ENCODE measurements around the gene TIGD3.
"Not testable (repeated sequence)": the region's sequence is repeated elsewhere in the genome, so short reads cannot be mapped to it uniquely, and the experiment has no call there.

TIGD3 gene

DNA sequence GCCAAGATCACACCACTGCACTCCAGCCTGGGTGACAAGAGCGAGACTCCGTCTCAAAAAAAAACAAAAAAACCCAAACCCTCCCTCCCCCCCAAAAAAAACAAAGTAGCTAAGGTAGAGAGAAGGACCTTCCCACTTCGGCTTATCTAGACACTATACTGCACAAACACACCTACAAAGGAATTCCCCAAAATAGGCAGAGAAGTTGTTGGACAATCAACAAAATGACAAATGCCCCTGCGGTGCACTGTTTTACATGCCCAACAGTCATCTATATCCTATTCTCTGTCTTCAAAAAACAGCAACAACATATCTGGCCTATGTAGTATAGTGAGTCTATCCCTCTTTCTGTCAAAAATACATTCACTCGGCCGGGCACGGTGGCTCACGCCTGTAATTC lies 27.5 kb upstream of the TIGD3 start:
- no peak for DNase-seq

DNA sequence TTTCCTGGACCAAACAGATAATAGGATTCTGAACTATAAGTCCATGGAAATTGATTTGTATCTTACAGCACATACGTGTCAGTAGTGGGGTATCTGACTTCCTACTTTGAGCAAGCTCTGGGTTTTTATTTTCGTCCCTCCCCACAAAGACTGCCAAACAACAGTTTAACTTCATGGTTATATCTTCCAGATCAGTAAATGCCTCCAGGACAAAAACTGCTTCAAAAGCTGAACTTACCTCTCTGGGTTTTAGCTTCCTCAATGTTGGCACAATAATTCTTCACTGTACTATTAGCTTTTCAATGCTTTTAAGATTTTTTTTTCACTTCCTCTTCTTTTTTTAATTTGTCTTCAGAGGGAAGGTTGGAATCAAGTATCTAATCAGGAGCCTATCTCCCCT lies 25.1 kb upstream of the TIGD3 start:
- DNase-seq, result peak in 2 of 4 experiments; percentile 41 to 49

DNA sequence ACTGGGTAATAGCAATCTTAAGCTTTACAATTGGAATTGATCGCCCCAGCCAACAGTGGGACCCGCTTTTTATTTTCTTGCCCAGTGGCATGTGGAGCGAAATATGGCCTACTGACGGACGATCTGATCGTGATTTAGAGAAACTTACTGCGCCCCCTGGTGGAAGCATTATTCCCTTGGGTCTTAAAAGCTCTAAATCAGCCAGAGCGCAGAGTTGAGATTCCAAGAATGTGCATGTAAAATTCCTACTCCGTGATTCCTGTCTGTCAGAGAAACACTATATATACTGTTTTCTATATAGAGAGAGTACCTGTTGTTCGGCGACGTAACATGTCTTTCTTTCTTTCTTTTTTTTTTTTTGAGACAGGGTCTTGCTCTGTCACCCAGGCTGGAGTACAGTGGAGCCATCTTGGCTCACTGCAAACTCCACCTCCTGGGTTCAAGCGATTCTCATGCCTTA lies 24.6 kb upstream of the TIGD3 start:
- DNase-seq, result peak; percentile 94 to 98 (median 96)

DNA sequence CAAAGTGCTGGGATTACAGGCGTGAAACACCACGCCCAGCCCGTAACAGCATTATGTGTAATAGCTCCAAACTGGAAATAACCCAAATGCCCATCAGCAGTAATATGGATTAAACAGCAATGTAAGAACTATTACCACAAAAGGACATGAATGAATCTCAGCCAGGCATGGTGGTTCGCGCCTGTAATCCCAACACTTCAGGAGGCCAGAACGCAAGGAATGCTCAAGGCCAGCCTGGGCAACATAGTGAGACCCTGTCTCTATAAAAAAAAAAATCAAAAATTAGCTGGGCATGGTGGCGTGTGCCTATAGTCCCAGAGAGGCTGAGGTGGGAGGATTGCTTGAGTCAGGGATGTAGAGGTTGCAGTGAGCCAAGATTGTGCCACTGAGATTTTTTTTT lies 24.0 kb upstream of the TIGD3 start:
- DNase-seq, result no peak

DNA sequence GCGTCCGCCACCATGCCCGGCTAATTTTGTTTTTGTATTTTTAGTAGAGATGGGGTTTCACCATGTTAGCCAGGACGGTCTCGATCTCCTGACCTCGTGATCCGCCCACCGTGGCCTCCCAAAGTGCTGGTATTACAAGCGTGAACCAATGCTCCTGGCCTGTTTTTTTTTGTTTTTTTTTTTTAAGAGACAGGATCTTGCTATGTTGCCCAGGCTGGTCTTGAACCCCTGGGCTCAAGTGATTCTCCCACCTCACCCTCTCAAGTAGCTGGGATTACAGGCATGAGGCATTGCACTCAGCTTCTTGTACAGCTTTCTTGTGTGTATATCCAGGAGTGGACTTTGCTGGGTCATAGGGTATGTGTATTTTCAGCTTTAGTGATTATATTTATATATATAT lies 22.0 kb upstream of the TIGD3 start:
- not testable (repeated sequence) for DNase-seq

DNA sequence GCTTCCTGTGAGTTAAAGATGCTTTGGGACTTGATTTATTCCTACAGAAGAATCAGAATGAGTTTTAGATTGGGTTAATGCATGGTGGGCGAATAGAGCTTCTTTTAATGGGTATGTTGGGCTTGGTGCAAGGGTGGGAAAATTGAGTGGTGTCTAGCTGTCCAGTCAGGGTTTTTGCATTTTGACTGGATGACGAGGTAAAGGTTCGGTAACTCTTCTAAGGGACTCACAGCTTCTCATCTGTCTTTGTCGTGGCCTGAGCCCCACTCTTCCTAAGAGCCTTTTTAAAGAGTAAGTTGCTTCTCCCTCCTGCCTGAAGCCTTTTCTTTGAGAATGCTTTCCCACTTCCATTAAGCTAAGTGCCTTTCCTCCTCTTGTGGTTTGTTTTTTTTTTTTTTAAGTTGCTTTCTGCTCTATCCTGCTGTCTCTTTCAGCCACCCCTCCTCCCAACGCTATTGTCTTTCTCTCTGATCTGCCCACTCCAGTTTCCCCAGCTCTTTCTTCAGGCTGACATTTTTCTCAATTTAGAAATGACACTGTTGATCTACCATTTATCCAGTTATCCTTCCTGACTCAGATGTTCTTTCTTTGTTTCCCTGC lies 19.8 kb upstream of the TIGD3 start:
- DNase-seq, result no peak

DNA sequence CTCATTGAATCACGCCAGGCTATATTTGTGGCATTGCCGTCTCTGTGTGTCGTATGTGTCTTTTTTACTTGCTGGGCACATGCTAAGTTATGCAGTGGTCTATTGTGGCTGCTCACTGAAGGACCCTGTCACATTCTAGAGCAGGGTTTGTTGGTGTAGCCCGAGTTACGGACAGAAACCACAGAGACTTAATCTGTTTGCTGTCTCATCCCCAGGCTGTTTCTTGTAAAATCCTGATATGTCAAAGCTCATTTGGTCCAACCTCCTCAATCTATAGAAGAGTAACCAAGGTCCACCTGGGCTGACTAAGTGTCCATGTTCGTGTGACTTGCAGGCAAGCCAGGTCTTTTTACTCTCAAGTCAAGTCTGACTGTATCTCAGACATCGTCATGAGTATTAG lies 15.9 kb upstream of the TIGD3 start:
- DNase-seq, result no peak

DNA sequence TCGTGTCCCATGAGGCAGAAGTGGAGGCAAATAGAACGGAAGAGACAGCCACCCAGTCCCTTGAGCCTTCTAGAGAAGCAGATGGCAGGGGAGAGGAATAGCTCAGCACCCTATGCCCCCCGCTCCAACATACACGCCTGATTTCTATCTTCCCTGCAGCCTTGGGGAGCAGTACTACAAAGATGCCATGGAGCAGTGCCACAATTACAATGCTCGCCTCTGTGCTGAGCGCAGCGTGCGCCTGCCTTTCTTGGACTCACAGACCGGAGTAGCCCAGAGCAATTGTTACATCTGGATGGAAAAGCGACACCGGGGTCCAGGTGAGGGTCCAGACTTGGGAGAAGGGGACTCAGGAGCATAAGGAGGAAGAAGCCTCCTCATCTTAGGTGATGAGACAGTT lies 14.3 kb upstream of the TIGD3 start:
- no peak for DNase-seq

DNA sequence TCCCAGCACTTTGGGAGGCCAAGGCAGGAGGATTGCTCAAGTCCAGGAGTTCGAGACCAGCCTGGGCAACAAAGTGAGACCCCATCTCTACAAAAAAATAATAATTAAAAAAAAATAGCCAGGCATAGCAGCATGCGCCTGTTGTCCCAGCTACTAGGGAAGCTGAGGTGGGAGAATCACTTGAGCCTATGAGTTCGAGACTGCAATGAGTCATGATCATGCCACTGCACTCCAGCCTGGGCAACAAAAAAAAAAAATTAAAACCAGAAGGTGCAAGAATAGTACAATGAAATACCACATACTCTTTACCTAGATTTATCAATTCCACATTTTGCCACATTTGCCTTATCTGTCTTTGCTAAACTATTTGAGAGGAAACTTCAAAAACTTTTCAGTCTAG lies 12.7 kb upstream of the TIGD3 start:
- peak; percentile 35 to 71 (median 70) for DNase-seq

DNA sequence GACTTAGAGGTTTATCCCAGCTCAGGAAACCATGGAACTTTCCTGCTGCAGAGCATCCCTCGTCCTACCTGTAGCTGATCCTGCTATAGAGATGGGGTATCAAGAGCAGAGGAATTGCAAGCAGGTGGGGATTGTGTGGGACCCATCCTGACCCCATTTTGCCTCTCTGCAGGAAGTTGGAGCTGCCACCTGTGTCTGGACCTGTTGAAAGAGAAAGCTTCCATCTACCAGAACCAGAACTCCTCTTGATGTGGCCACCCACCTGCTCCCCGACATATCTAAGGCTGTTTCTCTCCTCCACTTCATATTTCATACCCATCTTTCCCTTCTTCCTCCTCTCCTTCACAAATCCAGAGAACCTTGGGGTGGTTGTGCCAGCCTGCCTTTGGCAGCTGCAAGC lies 3.0 kb upstream of the TIGD3 start:
- DNase-seq, result no peak

DNA sequence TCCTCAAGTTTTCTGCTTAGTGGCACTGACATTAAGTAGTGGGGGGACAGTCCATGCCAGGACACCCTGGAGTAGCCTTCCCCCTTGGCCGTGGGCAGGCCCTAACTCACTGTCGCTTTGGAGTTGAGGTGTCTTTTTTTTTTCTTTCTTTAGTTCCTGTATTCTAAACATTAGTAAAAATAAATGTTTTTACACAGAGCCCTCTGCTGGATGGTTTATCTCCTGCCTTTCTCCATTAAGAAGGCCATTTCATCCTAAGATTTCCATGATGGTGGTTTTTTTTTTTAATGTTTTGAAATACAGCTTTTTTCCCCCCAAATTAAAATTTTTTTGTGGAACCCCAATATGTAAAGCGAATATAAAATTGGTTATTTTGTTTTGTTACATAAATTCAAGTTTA lies 1.8 kb upstream of the TIGD3 start:
- DNase-seq, result peak; percentile 37 to 63 (median 48)

DNA sequence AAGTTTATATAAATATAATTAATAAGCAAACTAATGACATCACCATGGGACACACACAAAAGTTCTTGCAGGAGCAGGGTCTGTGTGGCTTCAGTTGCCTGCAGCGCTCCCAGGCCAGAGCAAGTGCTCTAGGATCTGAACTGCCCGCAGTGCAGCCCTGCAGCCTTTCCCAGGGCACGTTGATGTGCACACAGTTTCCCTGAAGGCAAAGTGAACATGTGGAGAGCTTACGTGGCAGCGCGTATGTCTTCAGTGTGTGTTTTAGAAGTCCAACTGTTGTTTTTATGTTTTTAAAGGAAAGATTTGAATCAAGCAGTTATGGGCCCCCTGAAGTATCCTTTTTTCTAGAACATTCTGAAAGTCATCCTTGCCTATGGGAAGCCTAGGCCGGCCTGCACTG lies 1.2 kb upstream of the TIGD3 start:
- no peak for DNase-seq

DNA sequence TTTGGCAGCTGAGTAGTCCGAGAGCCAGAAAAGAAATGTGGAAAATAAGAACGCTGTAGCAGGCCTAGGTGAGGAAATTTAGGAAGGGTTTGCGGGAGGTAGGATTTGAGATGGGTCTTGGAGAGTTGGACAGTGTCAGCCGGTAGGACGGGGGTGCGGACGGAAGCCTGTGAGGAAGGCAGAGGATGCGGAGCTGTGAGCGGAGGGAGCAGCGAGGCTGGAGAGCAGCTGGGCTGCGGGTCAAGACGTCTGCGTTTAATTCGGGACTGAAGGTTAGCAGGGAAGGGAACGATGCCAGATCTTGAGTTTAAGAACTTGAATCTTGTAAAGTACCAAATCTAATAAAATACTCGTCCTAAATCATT lies 669 bp upstream of the TIGD3 start:
- DNase-seq, result no peak

DNA sequence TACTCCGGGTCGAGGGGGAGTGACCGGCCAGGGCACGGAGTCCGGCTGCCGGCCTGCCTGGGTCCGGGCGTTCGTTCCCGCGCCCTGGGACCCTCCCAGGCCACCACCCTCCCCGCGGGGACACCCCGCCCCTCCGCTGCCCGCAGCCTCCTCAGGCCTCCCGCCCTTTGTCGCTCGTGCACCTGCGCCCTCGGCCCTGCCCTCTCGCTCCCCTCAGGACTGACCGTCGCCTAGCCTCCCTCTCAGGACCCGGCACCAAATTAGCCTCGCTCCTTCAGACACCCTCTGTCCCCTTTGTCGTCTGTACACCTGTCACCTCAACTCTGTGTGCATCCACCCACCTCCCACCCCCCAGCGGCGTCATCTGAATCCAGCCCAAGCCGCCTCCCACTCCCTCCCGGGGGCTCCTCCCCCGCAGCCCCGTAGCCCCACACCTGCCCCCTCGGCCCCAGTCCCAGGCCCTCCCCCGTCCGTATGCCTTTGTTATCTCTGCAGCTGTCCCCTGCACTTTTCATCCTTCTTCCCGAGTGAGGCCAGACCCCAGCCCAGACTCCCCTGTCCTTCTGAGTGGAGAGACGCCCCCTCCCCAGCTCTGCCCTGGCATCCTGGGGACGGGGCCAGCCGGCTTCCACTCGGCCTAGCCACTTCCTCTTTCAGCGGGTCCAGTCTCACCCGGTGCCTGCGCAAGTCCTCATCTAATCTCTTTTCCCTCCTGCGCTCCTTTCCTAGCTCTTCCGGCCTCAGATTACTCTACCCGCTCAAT lies 643 bp downstream of the TIGD3 start:
- DNase-seq, result peak; percentile 26 to 68 (median 56)

DNA sequence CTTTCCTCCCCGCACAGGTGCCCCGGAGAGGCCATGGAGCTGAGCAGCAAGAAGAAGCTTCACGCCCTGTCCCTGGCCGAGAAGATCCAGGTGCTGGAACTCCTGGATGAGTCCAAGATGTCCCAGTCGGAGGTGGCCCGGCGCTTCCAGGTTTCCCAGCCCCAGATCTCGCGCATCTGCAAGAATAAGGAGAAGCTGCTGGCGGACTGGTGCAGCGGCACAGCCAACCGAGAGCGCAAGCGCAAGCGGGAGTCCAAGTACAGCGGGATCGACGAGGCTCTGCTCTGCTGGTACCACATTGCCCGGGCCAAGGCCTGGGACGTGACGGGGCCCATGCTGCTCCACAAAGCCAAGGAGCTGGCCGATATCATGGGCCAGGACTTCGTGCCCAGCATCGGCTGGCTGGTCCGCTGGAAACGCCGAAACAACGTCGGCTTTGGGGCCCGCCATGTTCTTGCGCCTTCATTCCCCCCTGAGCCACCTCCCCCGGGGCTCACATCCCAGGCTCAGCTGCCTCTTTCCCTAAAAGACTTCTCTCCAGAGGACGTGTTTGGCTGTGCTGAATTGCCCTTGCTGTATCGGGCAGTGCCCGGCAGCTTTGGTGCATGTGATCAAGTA lies 1.3 kb downstream of the TIGD3 start:
- DNase-seq, result peak in 1 of 4 experiments; percentile 12

DNA sequence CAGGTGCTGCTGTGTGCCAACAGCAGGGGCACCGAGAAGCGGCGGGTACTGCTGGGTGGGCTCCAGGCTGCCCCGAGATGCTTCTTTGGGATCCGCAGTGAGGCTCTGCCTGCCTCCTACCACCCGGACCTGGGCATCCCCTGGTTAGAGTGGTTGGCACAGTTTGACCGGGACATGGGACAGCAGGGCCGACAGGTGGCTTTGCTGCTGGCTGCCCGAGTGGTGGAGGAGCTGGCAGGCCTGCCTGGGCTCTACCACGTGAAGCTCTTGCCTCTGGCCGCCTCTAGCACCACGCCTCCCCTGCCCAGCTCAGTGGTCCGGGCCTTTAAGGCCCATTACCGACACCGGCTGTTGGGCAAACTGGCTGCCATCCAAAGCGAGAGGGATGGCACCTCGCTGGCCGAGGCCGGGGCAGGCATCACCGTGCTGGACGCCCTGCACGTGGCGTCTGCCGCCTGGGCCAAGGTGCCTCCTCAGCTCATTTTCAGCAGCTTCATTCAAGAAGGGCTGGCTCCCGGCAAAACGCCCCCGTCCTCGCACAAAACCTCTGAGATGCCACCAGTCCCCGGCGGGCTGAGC lies 1.9 kb downstream of the TIGD3 start:
- no peak for DNase-seq

DNA sequence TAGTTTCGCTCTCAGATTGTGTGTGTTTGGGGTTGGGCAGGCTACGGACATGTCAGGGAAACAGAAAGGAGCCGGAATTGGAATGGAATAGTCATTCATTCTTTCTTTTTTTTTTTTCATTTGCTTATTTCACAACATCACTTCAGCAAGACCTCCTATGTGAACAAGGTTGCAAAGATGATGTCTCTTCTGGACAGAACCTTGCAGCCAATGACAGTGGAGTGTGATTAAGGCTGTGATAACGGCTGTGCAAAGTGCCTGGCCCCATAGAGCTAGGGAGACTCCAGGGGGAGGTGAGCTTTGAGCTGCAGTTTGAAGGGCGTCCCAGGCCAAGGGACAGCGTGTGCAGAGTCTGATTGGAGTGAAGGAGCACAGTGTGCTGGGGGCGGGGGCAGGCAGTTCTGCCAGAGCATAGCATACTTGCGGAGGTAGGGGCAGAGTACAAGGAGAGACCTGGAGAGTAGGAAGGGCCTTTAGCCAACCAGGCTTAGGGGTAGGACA lies 3.4 kb downstream of the TIGD3 start:
- no peak for DNase-seq

DNA sequence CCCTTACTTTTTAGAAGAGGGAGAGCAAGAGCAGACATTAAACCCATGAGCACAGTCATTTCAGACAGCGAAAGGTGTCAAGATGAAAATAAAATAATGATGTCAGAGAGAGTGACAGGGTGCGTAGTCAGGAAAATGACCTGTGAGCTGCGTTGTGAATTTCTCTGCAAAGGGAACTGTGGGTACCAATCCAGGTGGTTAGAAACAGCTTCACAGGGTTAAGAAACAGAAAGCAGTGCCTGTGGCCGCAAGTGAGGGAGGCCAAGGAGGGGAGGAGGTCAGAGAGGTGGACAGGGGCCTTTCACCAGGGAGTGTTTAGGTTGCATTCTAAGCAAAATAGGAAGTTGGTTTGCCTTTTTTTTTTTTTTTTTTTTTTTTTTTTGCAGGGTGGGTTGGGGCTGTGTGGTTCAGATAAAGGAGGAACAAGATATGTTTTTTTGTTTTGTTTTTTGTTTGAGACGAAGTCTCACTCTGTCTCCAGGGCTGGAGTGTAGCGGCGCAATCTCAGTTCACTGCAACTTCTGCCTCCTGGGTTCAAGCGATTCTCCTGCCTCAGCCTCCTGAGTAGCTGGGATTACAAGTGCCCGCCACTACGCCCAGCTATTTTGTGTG lies 7.9 kb downstream of the TIGD3 start:
- peak; percentile 60 to 78 (median 68) for DNase-seq

DNA sequence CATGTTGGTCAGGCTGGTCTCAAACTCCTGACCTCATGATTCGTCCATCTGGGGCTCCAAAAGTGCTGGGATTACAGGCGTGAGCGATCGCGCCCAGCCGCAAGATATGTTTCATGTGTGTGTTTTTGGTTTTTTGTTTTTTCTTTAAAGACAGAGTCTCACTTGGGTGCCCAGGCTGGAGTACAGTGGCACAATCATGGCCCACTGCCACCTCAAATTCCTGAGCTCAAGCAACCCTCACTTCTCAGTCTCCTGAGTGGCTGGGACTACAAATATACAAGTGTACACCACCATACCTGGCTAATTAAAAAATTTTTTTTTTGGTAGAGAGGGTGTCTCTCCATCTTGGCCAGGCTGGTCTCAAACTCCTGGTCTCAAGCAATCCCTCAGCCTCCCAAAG lies 8.4 kb downstream of the TIGD3 start:
- DNase-seq, result no peak

DNA sequence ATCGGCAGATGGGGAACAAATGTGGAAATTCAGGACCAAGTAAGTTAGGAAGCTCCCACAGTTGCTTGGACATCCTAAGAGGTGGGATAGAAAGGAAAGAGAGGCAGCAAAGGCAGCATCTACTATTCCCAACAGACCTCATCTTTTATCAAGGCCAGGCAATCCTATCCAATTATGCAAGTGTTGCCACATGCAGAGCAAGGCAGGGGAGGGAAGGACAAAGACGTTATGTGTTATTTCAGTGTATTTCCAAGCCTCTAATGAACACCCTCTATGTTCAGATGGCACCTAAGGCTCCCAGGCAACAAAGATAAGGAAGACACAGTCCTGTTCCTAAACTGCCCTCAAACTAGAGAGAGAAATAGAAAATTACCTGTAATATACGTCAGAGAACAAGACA lies 9.2 kb downstream of the TIGD3 start:
- DNase-seq, result no peak

DNA sequence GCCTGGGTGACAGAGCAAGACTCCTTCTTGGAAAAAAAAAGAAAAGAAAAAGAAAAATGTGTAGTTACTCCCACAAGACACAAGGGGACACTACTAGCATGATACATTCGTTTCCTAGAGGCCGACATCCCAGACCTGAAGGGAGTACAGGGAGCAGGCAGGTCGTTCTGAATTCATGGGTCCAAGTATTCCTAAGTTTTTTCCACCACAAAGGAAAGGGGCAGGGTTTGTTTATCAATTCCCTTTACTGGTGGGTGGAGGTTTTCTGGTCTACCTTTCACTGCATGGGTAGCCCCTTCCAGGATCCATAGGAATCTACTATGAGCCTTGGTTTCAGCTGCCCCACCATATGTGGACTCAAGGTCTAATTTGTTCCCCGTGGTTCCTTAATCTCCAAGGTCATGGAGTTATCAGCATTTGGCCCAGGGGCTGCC lies 11.8 kb downstream of the TIGD3 start:
- DNase-seq, result peak; percentile 60 to 88 (median 74)

DNA sequence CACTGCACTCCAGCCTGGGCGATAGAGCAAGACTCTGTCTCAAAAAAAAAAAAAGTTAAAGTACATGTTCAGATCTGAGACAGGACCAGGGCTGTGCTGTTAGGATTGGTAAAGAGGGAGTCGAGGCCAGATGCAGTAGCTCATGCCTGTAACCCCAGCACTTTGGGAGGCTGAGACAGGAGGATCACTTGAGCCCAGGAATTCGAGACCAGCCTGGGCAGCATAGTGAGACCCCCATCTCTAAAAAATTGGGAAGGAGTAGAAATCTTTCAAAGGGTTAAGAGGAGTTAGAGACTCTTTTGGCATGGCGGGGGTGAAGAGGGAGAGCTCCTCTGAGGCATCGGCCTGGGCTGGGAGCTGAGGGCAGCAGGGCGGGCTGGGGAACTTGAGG lies 16.1 kb downstream of the TIGD3 start:
- DNase-seq, result no peak

Data from suppressor macrophage (primary cell).